Tibial nerve (tissue), 4 donors: Measurements from ENCODE around the gene OR7C1.

Experiments used
- CTCF ChIP-seq, 5 experiments: fragments of 200-600 bp in 3 of 5; fragments of 450-650 bp in 2 of 5; sonication (generic) in 3 of 5; IDR thresholded peaks; one replicate each; pipeline ENCODE4 v1.5.1; 2016 to 2019; ENCODE audit warnings: antibody characterized with exemption in 5 of 5, mild to moderate bottlenecking in 3 of 5, moderate library complexity in 2 of 5
- EP300 ChIP-seq, 2 donors: sonication (generic); formaldehyde crosslinking; IDR thresholded peaks; one replicate each; pipeline ENCODE4 v1.6.1; 2017; ENCODE audit warnings: antibody characterized with exemption in 2 of 2, mild to moderate bottlenecking in 1 of 2
- POLR2A ChIP-seq, 2 donors: fragments of 450-650 bp; IDR thresholded peaks; one replicate each; pipeline ENCODE4 v1.6.1; 2017; ENCODE audit warnings: antibody characterized with exemption in 2 of 2, mild to moderate bottlenecking in 2 of 2, moderate library complexity in 2 of 2

- TF ChIP-seq CTCF (IDR thresholded peaks at IDR 0.05) (no peak), POLR2A (IDR thresholded peaks at IDR 0.05) (no peak), EP300 (IDR thresholded peaks at IDR 0.05) (no peak)
Measured at GRCh38 chr19:14796021-14796420, 39.0 kb downstream of the OR7C1 start.
